ENCODE measurements around the gene SLC22A12.

Gene SLC22A12

DNA sequence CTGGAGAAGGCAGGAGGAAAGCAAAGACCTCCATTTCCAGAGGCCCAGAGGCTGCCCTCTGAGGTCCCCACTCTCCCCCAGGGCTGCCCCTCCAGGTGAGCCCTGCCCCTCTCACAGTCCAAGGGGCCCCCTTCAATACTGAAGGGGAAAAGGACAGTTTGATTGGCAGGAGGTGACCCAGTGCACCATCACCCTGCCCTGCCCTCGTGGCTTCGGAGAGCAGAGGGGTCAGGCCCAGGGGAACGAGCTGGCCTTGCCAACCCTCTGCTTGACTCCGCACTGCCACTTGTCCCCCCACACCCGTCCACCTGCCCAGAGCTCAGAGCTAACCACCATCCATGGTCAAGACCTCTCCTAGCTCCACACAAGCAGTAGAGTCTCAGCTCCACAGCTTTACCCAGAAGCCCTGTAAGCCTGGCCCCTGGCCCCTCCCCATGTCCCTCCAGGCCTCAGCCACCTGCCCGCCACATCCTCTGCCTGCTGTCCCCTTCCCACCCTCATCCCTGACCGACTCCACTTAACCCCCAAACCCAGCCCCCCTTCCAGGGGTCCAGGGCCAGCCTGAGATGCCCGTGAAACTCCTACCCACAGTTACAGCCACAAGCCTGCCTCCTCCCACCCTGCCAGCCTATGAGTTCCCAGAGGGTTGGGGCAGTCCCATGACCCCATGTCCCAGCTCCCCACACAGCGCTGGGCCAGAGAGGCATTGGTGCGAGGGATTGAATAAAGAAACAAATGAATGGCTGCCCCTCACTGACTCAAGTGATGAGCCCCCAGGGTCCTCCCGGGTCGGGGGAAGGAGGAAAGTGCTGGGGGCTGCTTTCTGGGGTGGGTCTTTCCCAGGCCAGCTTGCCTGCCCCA, 10.8 kb downstream of the SLC22A12 start:
- H3K27me3 ChIP-seq: peaks cover 0 to 7% of the 10 kb centered on the region in 2 donors
- no peaks in the 10 kb centered on the region for H3K4me1 ChIP-seq
- H3K9me3 ChIP-seq: no peaks in the 10 kb centered on the region
- no peaks in the 10 kb centered on the region for H3K36me3 ChIP-seq
- no peak overlapping the region for H3K27ac ChIP-seq
- DNase-seq: no peak
- H3K4me3 ChIP-seq: no peak overlapping the region
- TF ChIP-seq, protein P1, sequence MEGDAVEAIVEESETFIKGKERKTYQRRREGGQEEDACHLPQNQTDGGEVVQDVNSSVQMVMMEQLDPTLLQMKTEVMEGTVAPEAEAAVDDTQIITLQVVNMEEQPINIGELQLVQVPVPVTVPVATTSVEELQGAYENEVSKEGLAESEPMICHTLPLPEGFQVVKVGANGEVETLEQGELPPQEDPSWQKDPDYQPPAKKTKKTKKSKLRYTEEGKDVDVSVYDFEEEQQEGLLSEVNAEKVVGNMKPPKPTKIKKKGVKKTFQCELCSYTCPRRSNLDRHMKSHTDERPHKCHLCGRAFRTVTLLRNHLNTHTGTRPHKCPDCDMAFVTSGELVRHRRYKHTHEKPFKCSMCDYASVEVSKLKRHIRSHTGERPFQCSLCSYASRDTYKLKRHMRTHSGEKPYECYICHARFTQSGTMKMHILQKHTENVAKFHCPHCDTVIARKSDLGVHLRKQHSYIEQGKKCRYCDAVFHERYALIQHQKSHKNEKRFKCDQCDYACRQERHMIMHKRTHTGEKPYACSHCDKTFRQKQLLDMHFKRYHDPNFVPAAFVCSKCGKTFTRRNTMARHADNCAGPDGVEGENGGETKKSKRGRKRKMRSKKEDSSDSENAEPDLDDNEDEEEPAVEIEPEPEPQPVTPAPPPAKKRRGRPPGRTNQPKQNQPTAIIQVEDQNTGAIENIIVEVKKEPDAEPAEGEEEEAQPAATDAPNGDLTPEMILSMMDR (IDR thresholded peaks at IDR 0.05): no peak
- intact Hi-C loops (cut with DNase I; ENCODE audit: low total_unique reads): no loop called here

DNA sequence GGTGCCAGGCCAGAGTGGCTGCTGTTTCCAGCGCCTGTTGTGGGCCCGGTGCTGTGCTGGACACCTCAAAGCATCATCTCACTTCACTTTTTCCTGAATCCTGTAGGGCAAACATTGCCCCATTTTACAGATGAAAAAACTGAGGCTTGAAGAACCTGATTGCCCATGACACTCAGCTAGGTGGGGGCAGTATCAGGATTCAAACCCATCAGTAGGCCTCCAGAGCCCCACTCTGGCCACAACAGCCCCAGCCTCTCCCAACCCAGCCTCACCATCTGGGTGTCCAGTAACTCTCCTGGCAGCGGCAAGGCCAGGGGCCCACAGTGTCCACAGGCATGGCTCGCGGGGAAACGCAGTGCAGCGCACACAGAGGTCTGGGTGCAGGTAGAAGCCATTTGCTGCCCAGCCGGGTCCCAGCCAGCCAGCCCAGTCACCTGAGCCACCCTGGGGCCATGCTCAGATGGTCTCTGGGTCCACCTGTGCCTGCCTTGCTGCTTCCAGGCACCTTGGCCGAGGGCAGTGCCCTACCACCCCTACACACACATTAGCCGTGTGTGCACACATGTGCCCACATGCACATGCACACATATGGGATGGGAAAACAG, 11.5 kb downstream of the SLC22A12 start:
- no peak for DNase-seq
- no peaks in the 10 kb centered on the region for H3K9me3 ChIP-seq
- H3K4me1 ChIP-seq: peaks cover 0 to 2% (median 0%) of the 10 kb centered on the region in 4 donors
- no peaks in the 10 kb centered on the region for H3K36me3 ChIP-seq
- no peak overlapping the region for H3K27ac ChIP-seq
- H3K4me3 ChIP-seq: no peak overlapping the region
- TF ChIP-seq, protein P1 (IDR thresholded peaks at IDR 0.05): no peak
- H3K27me3 ChIP-seq: peaks cover 0 to 11% of the 10 kb centered on the region in 2 donors
- intact Hi-C loops (cut with DNase I; ENCODE audit: low total_unique reads): no loop called here

DNA sequence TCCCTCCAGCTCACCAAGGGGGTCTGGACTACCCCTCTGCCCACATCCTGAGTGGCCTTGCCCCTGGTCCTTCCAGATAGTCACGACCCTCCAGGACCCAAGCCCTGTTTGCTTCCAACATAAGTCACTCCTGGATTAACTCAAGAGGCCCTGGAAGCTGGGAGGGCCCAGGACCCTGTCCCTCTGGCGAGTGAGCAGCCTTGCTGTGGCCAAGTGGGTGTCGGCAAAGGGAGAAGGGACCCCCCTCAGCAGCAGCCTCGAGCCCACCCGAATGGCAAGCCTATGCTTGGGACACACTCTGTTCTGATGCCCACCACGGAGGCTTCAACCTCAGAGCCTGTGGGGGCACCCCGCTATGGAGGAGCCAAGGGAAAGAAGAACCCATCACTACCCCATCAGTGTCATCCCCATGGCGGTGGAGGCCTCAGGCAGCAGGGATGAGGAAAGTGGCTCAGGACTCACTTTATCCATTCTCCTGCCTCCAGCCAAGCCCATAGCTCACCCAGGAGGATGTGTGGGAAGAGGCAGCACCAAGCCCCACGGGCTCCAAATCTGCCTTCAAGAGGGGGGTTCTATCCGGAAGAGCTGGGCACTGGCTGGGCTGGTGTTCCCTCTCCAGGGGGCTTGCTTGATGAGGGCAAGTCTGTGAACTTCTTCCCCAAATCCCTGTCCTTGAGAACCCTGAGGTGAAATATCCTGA, 12.5 kb downstream of the SLC22A12 start:
- TF ChIP-seq, protein P1 (IDR thresholded peaks at IDR 0.05): no peak
- no peaks in the 10 kb centered on the region for H3K36me3 ChIP-seq
- peaks cover 0 to 12% of the 10 kb centered on the region in 2 donors for H3K27me3 ChIP-seq
- no peak for DNase-seq
- peaks cover 0 to 12% (median 4%) of the 10 kb centered on the region in 4 donors for H3K4me1 ChIP-seq
- no peaks in the 10 kb centered on the region for H3K9me3 ChIP-seq
- intact Hi-C loops (cut with DNase I; ENCODE audit: low total_unique reads): no loop called here
- no peak overlapping the region for H3K27ac ChIP-seq
- H3K4me3 ChIP-seq: no peak overlapping the region

DNA sequence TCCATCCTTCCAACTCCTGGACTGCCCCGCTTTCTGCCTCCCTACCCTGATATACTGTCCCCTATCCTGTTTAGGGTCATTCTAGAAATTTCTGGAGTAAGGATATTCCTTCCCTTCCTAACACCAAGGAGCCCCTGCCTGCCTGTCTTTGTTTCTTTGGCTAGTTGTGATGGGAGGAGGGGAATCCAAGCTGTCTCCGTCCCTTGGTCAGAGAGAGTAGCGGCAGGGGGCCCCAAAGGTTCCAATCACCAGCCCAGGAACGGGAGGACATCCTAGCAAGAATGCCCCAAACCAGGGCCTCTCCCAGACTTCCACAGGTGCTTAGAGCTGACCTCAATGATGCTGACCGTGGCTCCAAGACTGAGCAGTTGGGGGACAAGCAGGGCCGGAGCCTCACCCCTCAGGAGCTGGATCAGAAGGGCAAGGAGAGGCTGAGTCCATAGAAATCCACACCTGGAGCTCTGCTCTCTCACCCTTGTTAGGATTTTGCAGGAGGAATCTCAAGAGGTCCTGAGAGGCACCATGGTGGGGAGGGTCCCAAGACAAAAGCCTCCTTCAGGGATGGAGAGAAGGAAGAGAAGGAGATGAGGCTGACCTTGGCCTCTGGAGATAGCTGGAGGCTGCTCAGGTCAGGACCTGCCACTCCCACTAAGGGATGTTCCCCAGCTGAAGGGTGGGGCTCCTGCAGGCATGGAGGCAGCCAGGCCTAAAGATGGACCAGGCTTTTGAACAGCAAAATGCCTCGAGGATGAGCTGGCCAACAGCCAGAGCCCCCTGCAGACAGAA, 13.6 kb downstream of the SLC22A12 start:
- DNase-seq: no peak

DNA sequence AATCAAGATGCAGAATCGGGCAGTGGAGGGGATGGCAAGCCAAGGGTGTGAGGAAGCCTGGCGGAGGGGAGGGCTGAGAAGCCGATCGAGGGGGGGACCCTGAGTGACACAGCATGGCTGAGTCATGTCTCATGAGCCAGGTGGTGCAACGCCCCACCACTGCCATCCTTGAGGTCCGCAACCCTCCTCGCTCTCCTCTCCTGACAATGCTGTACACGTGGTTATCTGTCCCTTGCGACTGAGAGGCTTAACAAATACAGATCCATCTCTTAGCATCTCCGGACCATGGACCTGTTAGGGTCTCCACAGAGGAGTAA, 14.2 kb downstream of the SLC22A12 start:
- intact Hi-C loops (cut with DNase I; ENCODE audit: low total_unique reads): no loop called here
- TF ChIP-seq, protein P1 (IDR thresholded peaks at IDR 0.05): no peak
- peaks cover 0 to 14% (median 6%) of the 10 kb centered on the region in 4 donors for H3K4me1 ChIP-seq
- H3K36me3 ChIP-seq: no peaks in the 10 kb centered on the region
- H3K27me3 ChIP-seq: peaks cover 0 to 12% of the 10 kb centered on the region in 2 donors
- no peak overlapping the region for H3K27ac ChIP-seq
- DNase-seq: no peak
- no peak overlapping the region for H3K4me3 ChIP-seq
- no peaks in the 10 kb centered on the region for H3K9me3 ChIP-seq

More for the DNA sequence above, 13.6 kb downstream of the SLC22A12 start:
- H3K4me1 ChIP-seq: peaks cover 0 to 14% (median 6%) of the 10 kb centered on the region in 4 donors
- H3K9me3 ChIP-seq: no peaks in the 10 kb centered on the region
- no peaks in the 10 kb centered on the region for H3K36me3 ChIP-seq
- TF ChIP-seq, protein P1 (IDR thresholded peaks at IDR 0.05): no peak
- intact Hi-C loops (cut with DNase I; ENCODE audit: low total_unique reads): no loop called here
- H3K4me3 ChIP-seq: no peak overlapping the region
- no peak overlapping the region for H3K27ac ChIP-seq
- H3K27me3 ChIP-seq: peaks cover 0 to 12% of the 10 kb centered on the region in 2 donors
